RWPE1 (cell line): ENCODE results near the gene RETREG1.
A peak's percentile ranks its signal among the peaks of the same experiment; 100 is the strongest.

ENCODE experiments used
- CTCF ChIA-PET: fragments of 350-600 bp; sonication (Branson Sonifier 250); formaldehyde crosslinking; extraction: SDS; loops from one replicate; lab custom pipeline; 2021; lab: Yijun Ruan, JAX
- POLR2A ChIA-PET: fragments of 400-600 bp; formaldehyde crosslinking; extraction: SDS; loops from one replicate; lab custom pipeline; 2020; ENCODE audit warnings: antibody characterized with exemption; ENCODE audit not compliant: low non-redundant PET; lab: Yijun Ruan, JAX
- DNase-seq: peaks from one replicate; pipeline ENCODE4 v3.0.0; 2012; ENCODE audit warnings: low spot score
- H3K27ac ChIP-seq: fragments of 450-650 bp; 2 replicates; pipeline ENCODE4 v1.5.1; 2017
- TF ChIP-seq, protein P1 (sequence below): fragments of 450-650 bp; conservative IDR thresholded peaks from 2 replicates; pipeline ENCODE4 v1.5.1; 2017; ENCODE audit warnings: low read depth, mild to moderate bottlenecking

Gene RETREG1, protein sequence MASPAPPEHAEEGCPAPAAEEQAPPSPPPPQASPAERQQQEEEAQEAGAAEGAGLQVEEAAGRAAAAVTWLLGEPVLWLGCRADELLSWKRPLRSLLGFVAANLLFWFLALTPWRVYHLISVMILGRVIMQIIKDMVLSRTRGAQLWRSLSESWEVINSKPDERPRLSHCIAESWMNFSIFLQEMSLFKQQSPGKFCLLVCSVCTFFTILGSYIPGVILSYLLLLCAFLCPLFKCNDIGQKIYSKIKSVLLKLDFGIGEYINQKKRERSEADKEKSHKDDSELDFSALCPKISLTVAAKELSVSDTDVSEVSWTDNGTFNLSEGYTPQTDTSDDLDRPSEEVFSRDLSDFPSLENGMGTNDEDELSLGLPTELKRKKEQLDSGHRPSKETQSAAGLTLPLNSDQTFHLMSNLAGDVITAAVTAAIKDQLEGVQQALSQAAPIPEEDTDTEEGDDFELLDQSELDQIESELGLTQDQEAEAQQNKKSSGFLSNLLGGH

DNA sequence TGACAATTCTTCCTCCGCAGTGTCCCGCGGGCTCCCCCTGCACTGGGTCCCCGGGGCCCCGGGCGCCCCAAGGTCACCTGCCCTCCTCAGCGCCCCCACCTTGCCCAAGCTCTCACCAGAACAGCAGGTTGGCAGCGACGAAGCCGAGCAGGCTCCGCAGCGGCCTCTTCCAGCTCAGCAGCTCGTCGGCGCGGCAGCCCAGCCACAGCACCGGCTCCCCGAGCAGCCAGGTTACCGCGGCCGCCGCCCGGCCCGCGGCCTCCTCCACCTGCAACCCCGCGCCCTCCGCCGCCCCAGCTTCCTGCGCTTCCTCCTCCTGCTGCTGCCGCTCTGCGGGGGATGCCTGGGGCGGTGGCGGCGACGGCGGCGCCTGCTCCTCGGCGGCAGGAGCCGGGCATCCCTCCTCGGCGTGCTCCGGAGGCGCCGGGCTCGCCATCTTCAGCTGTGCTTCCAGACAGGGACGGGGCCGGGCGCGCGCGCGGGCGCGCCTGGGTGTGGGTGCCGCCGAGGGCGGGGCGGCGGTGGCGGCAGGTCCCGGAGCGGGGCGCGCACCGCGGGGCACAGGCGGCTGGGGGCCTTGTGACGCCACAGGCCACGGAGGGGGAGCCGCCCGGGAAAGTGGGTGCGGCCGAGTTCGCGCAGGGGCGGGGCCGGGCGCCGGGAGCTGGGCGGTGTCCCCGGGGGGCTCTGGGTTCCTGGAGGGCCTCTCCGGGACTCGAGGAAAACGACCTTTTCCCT, at the start of gene RETREG1:
RETREG1 (minus strand) TSS at position 462 of the 738 bp plus-strand sequence; CDS start at position 436, 26 bp downstream.
- POLR2A ChIA-PET: no interaction called here
- CTCF ChIA-PET: interaction anchor here (0.6 to 1.0 kb wide), 3 partner anchors 39 to 1474 kb away, joined by 3 to 5 read pairs (median 3); no protein-coding TSS in a partner anchor
- TF ChIP-seq, protein P1, sequence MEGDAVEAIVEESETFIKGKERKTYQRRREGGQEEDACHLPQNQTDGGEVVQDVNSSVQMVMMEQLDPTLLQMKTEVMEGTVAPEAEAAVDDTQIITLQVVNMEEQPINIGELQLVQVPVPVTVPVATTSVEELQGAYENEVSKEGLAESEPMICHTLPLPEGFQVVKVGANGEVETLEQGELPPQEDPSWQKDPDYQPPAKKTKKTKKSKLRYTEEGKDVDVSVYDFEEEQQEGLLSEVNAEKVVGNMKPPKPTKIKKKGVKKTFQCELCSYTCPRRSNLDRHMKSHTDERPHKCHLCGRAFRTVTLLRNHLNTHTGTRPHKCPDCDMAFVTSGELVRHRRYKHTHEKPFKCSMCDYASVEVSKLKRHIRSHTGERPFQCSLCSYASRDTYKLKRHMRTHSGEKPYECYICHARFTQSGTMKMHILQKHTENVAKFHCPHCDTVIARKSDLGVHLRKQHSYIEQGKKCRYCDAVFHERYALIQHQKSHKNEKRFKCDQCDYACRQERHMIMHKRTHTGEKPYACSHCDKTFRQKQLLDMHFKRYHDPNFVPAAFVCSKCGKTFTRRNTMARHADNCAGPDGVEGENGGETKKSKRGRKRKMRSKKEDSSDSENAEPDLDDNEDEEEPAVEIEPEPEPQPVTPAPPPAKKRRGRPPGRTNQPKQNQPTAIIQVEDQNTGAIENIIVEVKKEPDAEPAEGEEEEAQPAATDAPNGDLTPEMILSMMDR: no peak
- peak within 1 kb of the TSS; percentile 25; the same call in 1 of the 2 replicates for H3K27ac ChIP-seq
- DNase-seq: peak; percentile 44

DNA sequence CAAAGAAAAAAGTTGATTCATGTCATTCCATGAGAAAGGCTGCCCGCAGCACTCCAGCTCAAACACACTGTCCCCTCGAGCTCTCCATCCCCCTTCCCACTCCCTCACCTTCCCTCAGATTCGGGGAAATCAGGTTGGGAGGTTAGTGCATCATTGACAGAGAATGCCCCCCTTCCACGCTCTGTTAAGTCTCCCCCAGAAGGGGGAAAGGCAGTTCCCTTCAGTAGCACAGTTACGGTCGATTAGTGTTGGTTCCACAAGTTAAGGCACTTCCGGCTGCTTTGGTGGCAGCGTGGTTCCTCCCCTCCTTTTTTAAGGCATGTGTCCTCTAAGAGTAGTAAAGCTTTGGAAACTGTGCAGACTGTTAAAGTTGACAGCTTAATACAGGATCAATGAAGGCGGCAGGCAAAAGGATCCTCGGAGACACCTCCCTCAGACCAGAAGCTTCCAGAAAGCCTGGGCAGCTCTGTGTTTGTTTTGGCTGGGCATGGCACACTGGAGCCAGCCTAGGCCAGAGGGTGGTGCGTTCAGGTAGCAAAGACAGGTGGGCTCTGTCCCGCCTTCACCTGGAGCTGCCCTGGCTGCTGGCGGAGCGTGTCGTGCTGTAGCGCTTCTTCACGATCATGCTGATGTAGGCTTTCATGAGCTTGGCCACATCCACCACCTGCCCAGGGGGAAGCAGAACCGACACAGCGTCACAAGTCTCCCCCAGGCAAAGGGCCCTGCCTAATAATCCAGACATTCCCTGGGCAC, 49.5 kb upstream of the RETREG1 start:
- POLR2A ChIA-PET: no interaction called here
- 0 out of 2 replicates have a peak overlapping the region, but pooled peaks have one; percentile 4 for H3K27ac ChIP-seq
- DNase-seq: no peak
- TF ChIP-seq, protein P1: no peak
- CTCF ChIA-PET: interaction anchor here (0.8 to 1.8 kb wide), 4 partner anchors 9 to 525 kb away, joined by 3 to 8 read pairs (median 5); no protein-coding TSS in a partner anchor

DNA sequence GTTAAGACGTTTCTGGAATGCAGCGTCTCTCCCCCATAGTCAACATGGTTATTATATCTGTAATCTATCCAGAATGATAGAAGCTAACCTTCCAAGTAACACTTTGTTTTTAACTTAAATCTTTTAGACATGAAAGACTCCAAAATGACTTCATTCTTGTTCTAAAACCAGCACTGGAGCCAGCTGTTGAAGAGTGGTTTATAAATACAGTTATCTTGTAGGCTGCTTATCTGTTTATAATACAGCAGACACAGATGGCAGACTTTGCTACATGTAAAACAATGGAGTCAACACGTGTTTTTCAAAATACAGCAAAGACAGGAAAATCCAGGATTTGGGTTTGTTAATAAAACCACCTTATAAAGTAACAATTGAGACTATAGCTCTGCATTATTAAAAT, 48.8 kb upstream of the RETREG1 start:
- TF ChIP-seq, protein P1: no peak
- POLR2A ChIA-PET: no interaction called here
- no peak for DNase-seq
- CTCF ChIA-PET: interaction anchor here (1.0 kb wide), 1 partner anchor 525 kb away, joined by 3 read pairs; no protein-coding TSS in a partner anchor
- H3K27ac ChIP-seq: no peak overlapping the region

DNA sequence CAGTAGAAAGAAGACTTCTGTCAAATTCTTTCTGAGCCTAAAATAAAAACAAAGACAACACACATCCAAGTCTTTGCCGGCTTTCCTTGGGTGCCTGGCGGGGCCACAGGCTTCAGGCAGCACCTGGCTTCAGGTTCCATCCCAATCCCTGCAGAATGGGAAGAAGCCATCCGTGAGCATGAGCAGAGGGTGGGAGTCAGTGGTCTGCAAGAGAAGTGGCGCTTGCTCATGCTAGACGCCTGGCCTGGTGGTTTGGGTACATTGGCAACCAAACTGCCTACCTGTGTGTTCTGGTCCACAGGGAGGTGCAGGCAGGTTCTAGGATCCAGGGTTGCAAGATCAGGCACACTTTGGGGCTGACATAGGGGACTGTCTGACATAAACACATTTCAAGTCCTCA, 47.6 kb upstream of the RETREG1 start:
- TF ChIP-seq, protein P1: no peak
- no peak overlapping the region for H3K27ac ChIP-seq
- no peak for DNase-seq
- ChIA-PET POLR2A (no interaction called here), CTCF (no interaction called here)

DNA sequence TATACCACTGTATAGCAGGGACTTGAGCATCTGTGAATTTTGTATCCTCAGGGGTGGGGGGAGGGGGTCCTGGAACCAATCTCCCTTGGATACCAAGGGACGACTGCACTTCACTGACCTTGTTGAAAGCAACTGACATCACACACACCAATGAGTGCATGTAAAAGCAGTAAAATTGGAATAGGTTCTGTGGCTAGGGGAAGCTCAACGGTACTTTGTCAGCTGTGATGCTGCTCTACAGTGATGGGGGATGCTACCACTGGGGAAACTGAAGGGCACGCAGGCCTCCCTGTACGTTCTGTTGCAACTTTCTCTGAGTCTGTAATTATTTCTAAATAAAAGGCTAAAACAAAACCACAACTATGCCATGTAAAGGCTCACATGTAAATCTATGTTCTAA, 47.0 kb upstream of the RETREG1 start:
- TF ChIP-seq, protein P1: no peak
- CTCF ChIA-PET: no interaction called here
- POLR2A ChIA-PET: no interaction called here

More for the DNA sequence above, 47.0 kb upstream of the RETREG1 start:
- DNase-seq: no peak
- no peak overlapping the region for H3K27ac ChIP-seq
